ENCODE data around the gene ITPK1.

Gene ITPK1

GRCh38 chr14:93010522-93011140, 105.1 kb downstream of the ITPK1 start:
- no peak for DNase-seq (ENCODE audit: low spot score)

DNA sequence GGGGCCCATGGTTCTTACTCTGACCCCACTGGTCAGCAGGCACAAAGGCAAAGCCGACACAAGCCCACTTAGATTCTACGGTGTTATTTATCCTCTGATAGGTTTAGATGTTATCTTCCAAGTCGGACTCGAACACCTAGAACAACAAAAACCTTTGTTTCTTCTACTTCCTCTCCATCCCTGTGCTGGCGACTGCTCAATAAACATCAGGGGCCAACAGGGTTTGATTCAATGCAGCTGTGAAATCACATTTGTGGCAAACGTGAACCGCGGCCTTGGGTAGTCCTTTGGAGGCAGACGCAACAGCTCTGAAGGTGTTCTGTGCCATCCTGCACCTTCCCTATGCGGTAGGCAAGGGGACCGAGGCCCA, 105.6 kb downstream of the ITPK1 start:
- DNase-seq (ENCODE audit: low spot score), result no peak

GRCh38 chr14:93009471-93010129, 106.1 kb downstream of the ITPK1 start:
- DNase-seq (ENCODE audit: low spot score), result peak; percentile 98

DNA sequence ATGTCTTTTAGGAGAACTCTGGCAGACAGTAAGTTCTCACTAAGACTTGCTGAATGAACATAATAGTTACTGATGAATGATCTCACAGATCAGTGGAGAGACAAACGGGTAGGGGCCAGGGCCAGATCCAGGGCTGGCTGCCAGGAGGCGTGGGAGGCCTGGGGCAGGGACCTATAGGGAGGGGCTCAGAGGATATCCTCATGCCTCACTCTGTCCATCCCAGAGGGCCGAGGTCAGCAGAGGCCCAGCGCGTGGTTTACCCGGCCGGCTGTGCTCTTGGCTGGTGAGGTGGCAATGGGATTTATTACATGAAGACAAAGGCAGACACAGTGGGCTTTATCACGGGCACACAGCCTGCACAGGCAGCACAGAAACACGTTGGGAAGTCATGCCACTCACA, 107.3 kb downstream of the ITPK1 start:
- no peak for DNase-seq (ENCODE audit: low spot score)

GRCh38 chr14:93007225-93007997, 108.3 kb downstream of the ITPK1 start:
- DNase-seq (ENCODE audit: low spot score), result no peak

GRCh38 chr14:93006567-93007051, 109.1 kb downstream of the ITPK1 start:
- no peak for DNase-seq (ENCODE audit: low spot score)

DNA sequence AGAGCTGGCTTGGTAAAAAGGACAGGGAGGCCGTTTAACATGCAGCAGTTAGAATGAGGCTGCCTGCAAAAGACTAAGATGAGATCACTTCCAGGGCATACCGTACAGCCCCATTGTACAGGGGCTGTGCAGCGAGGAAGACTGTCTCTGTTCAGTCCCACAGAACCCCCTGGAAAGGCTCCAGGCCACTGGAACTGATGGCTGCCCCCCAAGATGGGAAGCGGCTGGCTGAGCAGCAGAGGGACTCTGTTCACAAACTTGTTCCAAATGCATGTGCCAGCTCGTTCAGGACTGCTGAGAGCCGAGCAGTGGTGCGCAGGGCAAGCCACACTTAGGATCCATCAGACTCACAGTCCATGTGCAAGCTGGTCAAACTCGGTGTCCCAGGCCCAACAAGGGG, 109.9 kb downstream of the ITPK1 start:
- peak; percentile 75 for DNase-seq (ENCODE audit: low spot score)

- no peak for DNase-seq (ENCODE audit: low spot score)
These were observed 110.5 kb downstream of the ITPK1 start for GRCh38 chr14:93005135-93005813.

DNA sequence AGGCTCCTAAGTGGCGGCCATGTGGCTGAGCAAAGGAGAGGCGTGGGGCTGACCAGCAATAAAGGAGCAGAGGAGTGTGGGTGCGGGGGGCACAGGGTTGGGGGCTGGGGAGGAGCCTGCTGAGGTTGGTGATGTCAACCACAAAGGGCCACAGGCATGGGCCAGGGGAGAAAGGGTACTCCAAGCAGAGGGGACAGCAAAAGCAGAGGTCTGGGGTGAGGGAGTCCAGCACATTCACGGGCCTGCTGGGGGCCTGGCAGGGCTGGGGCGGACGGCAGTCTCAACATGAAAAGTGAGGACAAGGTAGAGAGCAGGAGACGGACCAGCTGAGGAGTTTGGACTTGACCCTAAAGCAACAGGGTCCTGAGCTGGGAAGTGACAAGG, 111.0 kb downstream of the ITPK1 start:
- no peak for DNase-seq (ENCODE audit: low spot score)

GRCh38 chr14:93003945-93004698, 111.6 kb downstream of the ITPK1 start:
- DNase-seq (ENCODE audit: low spot score), result no peak

GRCh38 chr14:93002851-93003298, 112.8 kb downstream of the ITPK1 start:
- DNase-seq (ENCODE audit: low spot score), result no peak

DNA sequence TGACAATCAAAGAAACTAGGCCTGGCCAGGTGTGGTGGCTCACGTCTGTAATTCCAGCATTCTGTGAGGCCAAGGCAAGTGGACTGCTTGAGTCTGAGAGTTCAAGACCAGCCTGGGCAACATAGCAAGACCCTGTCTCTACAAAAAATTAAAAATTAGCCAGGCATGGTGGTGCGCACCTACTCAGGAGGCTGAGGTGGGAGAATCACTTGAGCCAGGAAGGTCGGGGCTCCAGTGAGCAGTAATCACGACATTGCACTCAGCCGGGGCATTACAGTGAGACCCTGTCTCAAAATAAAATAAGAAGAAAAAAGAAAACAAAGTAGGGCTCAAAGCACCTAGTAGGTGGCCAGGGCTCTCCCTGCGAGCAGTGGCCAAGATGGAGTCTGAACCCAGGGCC, 113.7 kb downstream of the ITPK1 start:
- DNase-seq (ENCODE audit: low spot score), result no peak

DNA sequence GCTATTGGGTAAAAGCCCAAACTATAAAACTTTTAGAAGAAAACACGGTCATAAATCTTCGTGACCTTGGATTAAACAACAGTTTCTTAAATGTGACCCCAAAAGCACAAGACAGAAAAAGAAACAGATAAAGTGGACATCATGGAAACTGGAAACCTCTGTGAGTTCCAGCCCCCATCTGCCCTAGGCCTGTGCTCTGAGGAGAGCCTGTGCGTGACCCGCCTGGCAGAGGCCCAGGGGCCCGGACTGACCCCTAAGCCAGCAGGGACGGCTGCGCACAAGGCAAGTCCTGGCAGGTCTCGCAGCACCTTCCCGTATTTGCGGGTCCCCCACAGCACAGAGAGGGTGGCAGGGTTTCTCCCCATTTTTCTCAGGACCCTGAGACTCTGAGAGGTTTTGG, 116.8 kb downstream of the ITPK1 start:
- no peak for DNase-seq (ENCODE audit: low spot score)

DNA sequence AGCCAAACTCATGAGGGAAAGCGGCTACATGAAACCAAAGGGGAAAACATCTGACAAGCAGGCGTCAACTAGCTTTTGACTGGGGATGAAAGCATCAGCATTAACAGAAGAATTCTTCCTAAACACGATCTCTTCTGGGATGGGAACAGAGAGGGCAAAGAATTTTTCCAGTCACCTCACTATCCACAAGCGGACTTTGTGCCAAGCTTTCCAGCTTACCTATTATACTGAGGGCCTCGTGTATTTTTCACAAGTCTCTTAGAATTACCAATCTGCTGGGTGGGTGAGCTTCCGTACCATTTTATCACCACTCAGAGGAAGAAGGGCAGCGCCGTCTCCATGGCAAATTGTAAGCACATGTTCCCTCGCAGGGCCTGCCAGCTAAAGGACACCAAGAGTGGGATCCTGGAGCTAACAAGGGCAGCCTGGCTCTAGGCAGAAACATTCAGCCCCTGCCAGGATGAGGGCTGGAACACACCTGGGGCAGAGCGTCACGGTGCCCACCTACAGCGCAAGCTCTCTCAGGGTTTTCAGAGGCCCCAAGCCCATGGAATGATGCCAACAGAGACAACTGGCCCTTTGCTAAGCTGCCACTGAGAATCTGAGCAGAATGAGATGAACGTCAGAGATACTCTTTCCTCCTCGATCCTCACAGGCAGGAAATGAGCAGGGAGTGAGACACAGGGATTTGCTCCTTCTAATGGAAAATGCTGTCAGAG, 118.2 kb downstream of the ITPK1 start:
- no peak for DNase-seq (ENCODE audit: low spot score)

DNA sequence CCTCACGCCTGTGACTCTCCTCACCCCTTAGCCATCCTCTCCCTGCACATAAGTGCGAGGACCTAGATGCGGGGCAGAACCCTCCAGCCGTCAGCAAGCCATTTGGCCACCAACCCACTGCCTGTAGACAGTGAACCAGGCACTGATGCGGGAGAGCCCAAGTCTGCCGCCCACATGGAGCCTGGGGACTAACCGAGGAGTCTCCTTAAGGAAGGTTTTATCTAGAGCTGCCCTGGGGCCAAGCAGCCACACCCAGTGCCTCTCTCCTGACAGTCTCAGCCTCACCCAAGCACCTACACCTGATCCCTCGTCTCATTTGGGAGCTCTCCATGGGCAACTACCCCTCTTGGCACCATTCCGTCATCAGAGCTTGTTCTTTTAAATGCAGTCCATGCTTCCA, 120.1 kb downstream of the ITPK1 start:
- DNase-seq (ENCODE audit: low spot score), result no peak

DNA sequence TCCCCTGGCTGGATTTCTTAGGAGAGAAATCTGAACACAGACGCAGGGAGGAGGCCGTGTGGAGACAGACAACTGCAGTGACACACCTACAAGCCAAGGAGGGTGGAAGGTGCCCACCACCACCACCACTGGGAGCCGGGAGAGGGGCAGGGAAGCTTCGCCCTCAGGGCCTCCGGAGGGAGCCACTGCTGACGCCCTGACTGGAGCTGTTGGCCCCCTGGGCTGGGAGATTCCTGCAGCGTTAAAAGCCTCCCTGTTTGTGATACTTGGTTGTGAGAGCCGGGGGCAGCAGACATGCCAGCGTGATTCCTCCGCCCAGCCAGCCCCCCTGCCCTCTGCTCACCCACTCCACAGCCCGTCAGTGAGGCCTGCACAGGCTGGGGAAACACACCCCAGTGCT, 120.8 kb downstream of the ITPK1 start:
- no peak for DNase-seq (ENCODE audit: low spot score)

- no peak for DNase-seq (ENCODE audit: low spot score)
These were observed 121.5 kb downstream of the ITPK1 start for GRCh38 chr14:92994131-92994676.

DNA sequence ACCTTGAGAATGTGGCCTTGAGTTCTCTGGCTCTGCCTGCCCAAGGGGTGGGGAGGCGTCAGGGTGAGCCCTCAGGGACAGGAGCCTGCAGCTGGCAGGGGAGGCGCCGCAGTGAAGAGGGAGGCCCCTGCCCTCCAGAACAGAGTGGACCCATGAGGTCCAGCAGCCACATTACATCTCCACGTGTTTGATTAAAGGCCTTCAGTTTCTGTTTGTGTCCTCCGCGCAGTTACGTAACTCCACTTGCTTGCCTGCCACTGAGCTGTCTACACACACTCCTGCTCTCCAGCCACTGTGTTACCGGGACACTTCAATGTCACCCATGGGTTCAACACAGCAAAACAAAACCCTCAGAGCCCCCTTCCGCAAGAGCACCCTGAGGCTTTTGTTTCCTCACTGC, 122.4 kb downstream of the ITPK1 start:
- DNase-seq (ENCODE audit: low spot score), result no peak

DNA sequence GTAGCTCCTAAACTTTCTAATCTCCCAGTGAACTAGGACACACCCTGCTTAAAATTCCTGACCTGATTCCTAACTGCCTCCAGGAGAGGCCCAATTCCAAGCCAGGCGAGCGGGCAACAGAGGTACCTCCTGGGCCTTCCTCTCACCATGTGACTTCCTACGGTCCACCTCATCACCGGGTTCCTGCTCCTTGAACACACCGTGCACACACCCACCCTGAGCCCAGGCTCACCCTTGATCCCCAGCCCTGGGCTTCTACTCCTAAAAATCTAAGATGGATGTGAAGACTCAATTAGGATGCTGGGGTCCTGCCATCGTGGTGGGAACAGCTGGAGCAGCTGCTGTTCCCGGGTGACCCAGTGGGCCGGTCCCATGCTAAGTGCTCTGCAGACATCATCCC, 124.2 kb downstream of the ITPK1 start:
- no peak for DNase-seq (ENCODE audit: low spot score)

GRCh38 chr14:92990456-92991430, 125.0 kb downstream of the ITPK1 start:
- DNase-seq (ENCODE audit: low spot score), result no peak
